Neural progenitor cell (in vitro differentiated cells): ENCODE data around the gene ADH6. TPM values are rescaled to one million over a fixed set of nuclear protein-coding genes. Genes with fewer than 3 reads are reported as not detected.

Source experiments
- DNase-seq: peaks from one replicate; pipeline ENCODE4 v3.0.0-alpha.2; 2016; ENCODE audit warnings: low spot score
- H2AFZ ChIP-seq: fragments of 200-600 bp; sonication (generic); replicated peaks from 2 replicates; pipeline ENCODE4 v1.6.1; 2016; ENCODE audit warnings: antibody characterized with exemption
- H3F3A ChIP-seq: fragments of 200-600 bp; sonication (generic); 2 replicates; pipeline ENCODE4 v1.6.1; 2016; ENCODE audit warnings: antibody characterized with exemption, low read depth
- H3K27ac ChIP-seq: fragments of 200-600 bp; sonication (generic); 2 replicates; pipeline ENCODE4 v1.5.1; 2016; ENCODE audit warnings: mild to moderate bottlenecking
- H3K27me3 ChIP-seq: fragments of 200-600 bp; sonication (generic); 2 replicates; pipeline ENCODE4 v1.6.1; 2016; ENCODE audit warnings: mild to moderate bottlenecking, moderate library complexity
- H3K36me3 ChIP-seq: fragments of 200-600 bp; sonication (generic); 2 replicates; pipeline ENCODE4 v1.5.1; 2016
- H3K4me1 ChIP-seq: fragments of 200-600 bp; sonication (generic); 2 replicates; pipeline ENCODE4 v1.6.1; 2016; ENCODE audit warnings: mixed run types
- H3K4me2 ChIP-seq: fragments of 200-600 bp; sonication (generic); 2 replicates; pipeline ENCODE4 v1.6.1; 2016
- H3K4me3 ChIP-seq: fragments of 200-600 bp; sonication (generic); 2 replicates; pipeline ENCODE4 v1.5.1; 2016
- H3K79me2 ChIP-seq: fragments of 200-600 bp; sonication (generic); 2 replicates; pipeline ENCODE4 v1.6.1; 2016; ENCODE audit warnings: low read depth
- H3K9ac ChIP-seq: fragments of 200-600 bp; sonication (generic); 2 replicates; pipeline ENCODE4 v1.6.1; 2016
- H3K9me3 ChIP-seq: fragments of 200-600 bp; sonication (generic); 2 replicates; pipeline ENCODE4 v1.5.1; 2016; ENCODE audit warnings: low read depth
- H4K20me1 ChIP-seq: fragments of 200-600 bp; sonication (generic); 2 replicates; pipeline ENCODE4 v1.6.1; 2016; ENCODE audit warnings: low read depth
- H3K27ac Mint-ChIP-seq: 3 replicates; pipeline ENCODE4 v1.8.0; 2021; ENCODE audit warnings: mixed read lengths
- H3K27me3 Mint-ChIP-seq: 2 replicates; pipeline ENCODE4 v1.8.0; 2022; ENCODE audit warnings: low read depth, mild to moderate bottlenecking, inconsistent platforms, moderate library complexity, mixed read lengths; ENCODE audit not compliant: insufficient read depth
- H3K36me3 Mint-ChIP-seq: 3 replicates; pipeline ENCODE4 v1.8.0; 2021; ENCODE audit warnings: mixed read lengths
- H3K4me1 Mint-ChIP-seq: 3 replicates; pipeline ENCODE4 v1.8.0; 2021; ENCODE audit warnings: mixed read lengths
- H3K4me3 Mint-ChIP-seq: 3 replicates; pipeline ENCODE4 v1.8.0; 2021; ENCODE audit warnings: mild to moderate bottlenecking, moderate library complexity, mixed read lengths
- H3K9me3 Mint-ChIP-seq: 3 replicates; pipeline ENCODE4 v1.8.0; 2020; ENCODE audit warnings: mixed read lengths
- EZH2 ChIP-seq: fragments of 200-600 bp; sonication (generic); IDR thresholded peaks from 2 replicates; pipeline ENCODE4 v1.6.1; 2017; ENCODE audit warnings: antibody characterized with exemption, mild to moderate bottlenecking, moderate library complexity
- EZH2phosphoT487 ChIP-seq: fragments of 200-600 bp; sonication (generic); IDR thresholded peaks from 2 replicates; pipeline ENCODE4 v1.6.1; 2017; ENCODE audit warnings: antibody characterized with exemption
- total RNA-seq: library from RNA; depleted of rRNA; stranded (reverse); fragments of >200 nt; gene quantifications from 2 replicates; pipeline ENCODE4 v1.2.3, GENCODE V29; 2015; ENCODE audit warnings: low replicate concordance
- TF ChIP-seq, protein P1 (sequence below): fragments of 200-600 bp; sonication (generic); IDR thresholded peaks from 2 replicates; pipeline ENCODE4 v1.5.1; 2017; ENCODE audit warnings: antibody characterized with exemption, mild to moderate bottlenecking

The ADH6 gene
- total RNA-seq, 1 donor from 2014 or later, result not detected

DNA sequence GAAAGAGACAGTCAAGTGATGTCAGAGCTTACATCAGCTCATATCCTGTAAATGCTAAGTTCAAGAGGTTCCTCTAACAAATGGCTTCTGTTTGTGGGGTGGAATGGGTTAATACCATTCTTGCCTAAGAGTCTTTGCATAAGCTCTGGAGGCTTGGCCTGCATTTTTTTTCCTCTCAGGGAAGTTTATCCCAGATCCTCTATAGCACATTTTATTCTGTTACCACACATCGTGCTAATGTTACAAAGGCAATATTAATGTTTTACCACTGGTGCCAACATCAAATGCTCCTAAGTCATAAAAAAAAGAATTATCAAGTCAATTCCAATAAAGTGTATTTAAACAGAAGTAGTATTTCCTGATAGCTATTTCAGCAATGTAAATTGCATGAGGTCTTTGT, 2.9 kb upstream of the ADH6 start:
- H3K4me1 ChIP-seq, result no peaks in the 10 kb centered on the region
- no peak for DNase-seq
- no peaks in the 10 kb centered on the region for H3F3A ChIP-seq
- H3K27ac ChIP-seq, result no peak overlapping the region
- no peak overlapping the region for H2AFZ ChIP-seq
- H3K36me3 Mint-ChIP-seq, result no peaks in the 10 kb centered on the region
- H3K79me2 ChIP-seq, result no peaks in the 10 kb centered on the region
- no peaks in the 10 kb centered on the region for H3K27me3 Mint-ChIP-seq
- no peak overlapping the region for H3K4me3 ChIP-seq
- H3K27ac Mint-ChIP-seq, result no peak overlapping the region
- H3K9me3 ChIP-seq, result no peaks in the 10 kb centered on the region
- no peaks in the 10 kb centered on the region for H3K27me3 ChIP-seq
- peaks cover 4% of the 10 kb centered on the region for H3K9me3 Mint-ChIP-seq
- H3K4me2 ChIP-seq, result no peak overlapping the region
- no peaks in the 10 kb centered on the region for H3K4me1 Mint-ChIP-seq
- H3K4me3 Mint-ChIP-seq, result no peak overlapping the region
- no peaks in the 10 kb centered on the region for H3K36me3 ChIP-seq
- TF ChIP-seq EZH2phosphoT487, result no peak
- no peak for TF ChIP-seq EZH2
- TF ChIP-seq, protein P1, sequence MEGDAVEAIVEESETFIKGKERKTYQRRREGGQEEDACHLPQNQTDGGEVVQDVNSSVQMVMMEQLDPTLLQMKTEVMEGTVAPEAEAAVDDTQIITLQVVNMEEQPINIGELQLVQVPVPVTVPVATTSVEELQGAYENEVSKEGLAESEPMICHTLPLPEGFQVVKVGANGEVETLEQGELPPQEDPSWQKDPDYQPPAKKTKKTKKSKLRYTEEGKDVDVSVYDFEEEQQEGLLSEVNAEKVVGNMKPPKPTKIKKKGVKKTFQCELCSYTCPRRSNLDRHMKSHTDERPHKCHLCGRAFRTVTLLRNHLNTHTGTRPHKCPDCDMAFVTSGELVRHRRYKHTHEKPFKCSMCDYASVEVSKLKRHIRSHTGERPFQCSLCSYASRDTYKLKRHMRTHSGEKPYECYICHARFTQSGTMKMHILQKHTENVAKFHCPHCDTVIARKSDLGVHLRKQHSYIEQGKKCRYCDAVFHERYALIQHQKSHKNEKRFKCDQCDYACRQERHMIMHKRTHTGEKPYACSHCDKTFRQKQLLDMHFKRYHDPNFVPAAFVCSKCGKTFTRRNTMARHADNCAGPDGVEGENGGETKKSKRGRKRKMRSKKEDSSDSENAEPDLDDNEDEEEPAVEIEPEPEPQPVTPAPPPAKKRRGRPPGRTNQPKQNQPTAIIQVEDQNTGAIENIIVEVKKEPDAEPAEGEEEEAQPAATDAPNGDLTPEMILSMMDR, result no peak
- H3K9ac ChIP-seq, result no peak overlapping the region
- H4K20me1 ChIP-seq, result no peaks in the 10 kb centered on the region

DNA sequence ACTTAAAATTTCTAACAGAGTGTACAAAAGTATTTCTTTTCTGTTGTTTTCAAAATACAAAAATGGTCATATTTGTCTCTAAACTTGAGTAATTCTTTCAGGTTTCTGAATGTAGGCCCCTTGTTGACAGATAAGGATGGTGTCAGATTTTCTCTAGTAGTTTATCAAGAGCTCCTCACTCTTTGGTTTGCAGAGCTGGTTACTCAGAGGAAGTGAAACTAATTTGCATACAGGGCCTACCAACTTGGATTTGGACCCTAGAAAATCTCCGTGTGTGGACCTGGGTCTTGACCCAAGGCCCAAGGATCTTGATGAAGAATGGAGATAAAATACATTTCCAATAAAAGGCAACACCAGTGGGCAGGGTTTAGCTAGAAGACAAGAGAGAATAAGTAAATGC, 433 bp upstream of the ADH6 start:
- no peak overlapping the region for H3K4me2 ChIP-seq
- no peak overlapping the region for H3K27ac Mint-ChIP-seq

DNA sequence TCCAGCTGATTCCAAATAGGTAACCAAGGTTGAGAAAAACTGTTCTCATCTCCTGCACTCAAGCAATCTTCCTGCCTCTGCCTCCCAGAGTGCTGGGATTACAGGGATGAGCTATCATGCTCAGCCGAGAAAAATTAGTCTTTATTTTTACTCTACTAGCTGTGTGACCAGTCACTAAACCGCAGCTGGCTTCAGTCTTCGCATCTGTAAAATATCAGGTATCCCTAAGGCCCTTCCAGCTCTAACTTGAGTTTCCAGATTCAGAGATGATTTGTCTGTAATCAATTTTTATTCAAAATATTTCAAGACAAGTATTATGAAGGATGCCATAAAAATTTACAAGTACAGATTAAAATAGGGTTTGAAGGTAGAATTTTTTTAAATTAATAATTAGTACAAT, 3.5 kb downstream of the ADH6 start:
- no peak overlapping the region for H3K27ac Mint-ChIP-seq
- H3K36me3 Mint-ChIP-seq, result no peaks in the 10 kb centered on the region
- Histone ChIP-seq H3K4me2 (no peak overlapping the region), H3K27ac (no peak overlapping the region), H3K9ac (no peak overlapping the region), H3K9me3 (no peaks in the 10 kb centered on the region), H3F3A (no peaks in the 10 kb centered on the region), H3K4me1 (no peaks in the 10 kb centered on the region), H2AFZ (no peak overlapping the region), H4K20me1 (no peaks in the 10 kb centered on the region), H3K4me3 (no peak overlapping the region), H3K36me3 (no peaks in the 10 kb centered on the region), H3K27me3 (no peaks in the 10 kb centered on the region), H3K79me2 (no peaks in the 10 kb centered on the region)
- H3K4me1 Mint-ChIP-seq, result no peaks in the 10 kb centered on the region
- TF ChIP-seq, protein P1, result no peak
- no peak for TF ChIP-seq EZH2
- H3K27me3 Mint-ChIP-seq, result no peaks in the 10 kb centered on the region
- H3K4me3 Mint-ChIP-seq, result no peak overlapping the region
- DNase-seq, result no peak
- H3K9me3 Mint-ChIP-seq, result no peaks in the 10 kb centered on the region

More for the DNA sequence above, 433 bp upstream of the ADH6 start:
- H3K27me3 Mint-ChIP-seq, result no peaks in the 10 kb centered on the region
- Histone ChIP-seq H3K36me3 (no peaks in the 10 kb centered on the region), H3K4me3 (no peak overlapping the region), H2AFZ (no peak overlapping the region), H3K9ac (no peak overlapping the region), H3F3A (no peaks in the 10 kb centered on the region), H3K79me2 (no peaks in the 10 kb centered on the region), H4K20me1 (no peaks in the 10 kb centered on the region), H3K4me1 (no peaks in the 10 kb centered on the region), H3K9me3 (no peaks in the 10 kb centered on the region), H3K27me3 (no peaks in the 10 kb centered on the region), H3K27ac (no peak overlapping the region)
- H3K36me3 Mint-ChIP-seq, result no peaks in the 10 kb centered on the region
- TF ChIP-seq EZH2phosphoT487 (no peak), EZH2 (no peak)
- TF ChIP-seq, protein P1, result no peak
- H3K9me3 Mint-ChIP-seq, result no peaks in the 10 kb centered on the region
- no peak for DNase-seq
- H3K4me3 Mint-ChIP-seq, result no peak overlapping the region
- no peaks in the 10 kb centered on the region for H3K4me1 Mint-ChIP-seq

GRCh38 chr4:99210789-99211188, 8.3 kb downstream of the ADH6 start:
- H3K27me3 ChIP-seq, result no peaks in the 10 kb centered on the region
- no peaks in the 10 kb centered on the region for H3K9me3 ChIP-seq
- TF ChIP-seq EZH2phosphoT487 (no peak), EZH2 (no peak)
- TF ChIP-seq, protein P1, result no peak
- no peaks in the 10 kb centered on the region for H3K79me2 ChIP-seq
- Mint-ChIP-seq H3K9me3 (no peaks in the 10 kb centered on the region), H3K4me1 (no peaks in the 10 kb centered on the region), H3K36me3 (no peaks in the 10 kb centered on the region), H3K27me3 (no peaks in the 10 kb centered on the region), H3K27ac (no peak overlapping the region), H3K4me3 (no peak overlapping the region)
- no peak for DNase-seq
- no peak overlapping the region for H2AFZ ChIP-seq
- no peak overlapping the region for H3K27ac ChIP-seq
- no peak overlapping the region for H3K4me2 ChIP-seq
- no peaks in the 10 kb centered on the region for H3K4me1 ChIP-seq
- no peaks in the 10 kb centered on the region for H3F3A ChIP-seq
- H3K36me3 ChIP-seq, result no peaks in the 10 kb centered on the region
- H4K20me1 ChIP-seq, result no peaks in the 10 kb centered on the region
- no peak overlapping the region for H3K9ac ChIP-seq
- no peak overlapping the region for H3K4me3 ChIP-seq
